Measurements from ENCODE around the gene TCERG1.

TCERG1 gene

DNA sequence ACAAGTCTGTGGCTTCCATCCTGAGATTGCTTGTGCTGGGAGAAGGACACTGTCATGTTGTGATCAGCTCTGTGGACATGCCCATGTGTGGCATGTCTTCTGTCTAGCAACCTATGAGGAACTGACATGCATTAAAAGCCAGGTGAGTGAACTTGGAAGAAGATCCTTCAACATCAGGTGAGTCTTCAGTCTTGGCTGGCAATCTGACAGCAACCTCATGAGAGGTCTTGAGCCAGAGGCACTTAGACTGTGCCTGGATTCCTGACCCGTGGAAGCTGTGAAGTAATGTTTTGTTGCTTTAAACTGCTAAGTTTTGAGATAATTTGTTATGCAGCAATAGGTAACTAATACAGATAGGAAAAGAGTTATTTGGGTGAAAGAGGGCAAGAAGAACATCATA, 6.8 kb upstream of the TCERG1 start:
- no peaks in the 10 kb centered on the region for H3K79me2 ChIP-seq
- TF ChIP-seq, protein P1, sequence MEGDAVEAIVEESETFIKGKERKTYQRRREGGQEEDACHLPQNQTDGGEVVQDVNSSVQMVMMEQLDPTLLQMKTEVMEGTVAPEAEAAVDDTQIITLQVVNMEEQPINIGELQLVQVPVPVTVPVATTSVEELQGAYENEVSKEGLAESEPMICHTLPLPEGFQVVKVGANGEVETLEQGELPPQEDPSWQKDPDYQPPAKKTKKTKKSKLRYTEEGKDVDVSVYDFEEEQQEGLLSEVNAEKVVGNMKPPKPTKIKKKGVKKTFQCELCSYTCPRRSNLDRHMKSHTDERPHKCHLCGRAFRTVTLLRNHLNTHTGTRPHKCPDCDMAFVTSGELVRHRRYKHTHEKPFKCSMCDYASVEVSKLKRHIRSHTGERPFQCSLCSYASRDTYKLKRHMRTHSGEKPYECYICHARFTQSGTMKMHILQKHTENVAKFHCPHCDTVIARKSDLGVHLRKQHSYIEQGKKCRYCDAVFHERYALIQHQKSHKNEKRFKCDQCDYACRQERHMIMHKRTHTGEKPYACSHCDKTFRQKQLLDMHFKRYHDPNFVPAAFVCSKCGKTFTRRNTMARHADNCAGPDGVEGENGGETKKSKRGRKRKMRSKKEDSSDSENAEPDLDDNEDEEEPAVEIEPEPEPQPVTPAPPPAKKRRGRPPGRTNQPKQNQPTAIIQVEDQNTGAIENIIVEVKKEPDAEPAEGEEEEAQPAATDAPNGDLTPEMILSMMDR (IDR thresholded peaks at IDR 0.05) = no peak

DNA sequence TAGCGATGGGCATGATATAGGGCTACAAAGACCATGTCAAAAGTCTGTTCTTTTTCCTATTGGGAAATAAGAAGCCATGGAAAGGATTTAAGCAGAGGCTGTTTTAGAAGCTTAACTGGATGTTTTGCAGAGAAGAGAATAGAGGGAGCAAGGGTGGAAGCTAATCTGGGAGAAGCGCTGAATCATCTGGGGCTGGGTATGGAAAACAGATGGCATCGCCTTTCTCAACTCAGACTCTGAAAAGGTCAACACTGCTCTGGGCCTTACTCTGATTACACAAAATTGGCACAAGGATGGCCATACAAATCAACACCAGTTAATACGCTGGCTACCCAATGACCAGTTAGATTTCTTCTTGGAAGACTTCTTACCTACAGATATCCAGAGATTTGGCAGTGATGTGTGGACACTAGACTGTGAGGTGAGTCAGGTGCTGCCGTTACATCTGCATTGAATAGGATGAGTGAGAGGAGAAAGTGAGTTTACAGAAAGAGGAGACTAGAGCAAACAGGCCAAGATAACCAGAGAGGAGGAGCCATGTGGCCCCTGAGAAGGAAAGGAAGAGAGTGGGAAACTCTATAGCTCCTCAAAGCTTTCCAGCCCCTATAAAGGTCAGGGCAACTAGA, 6.2 kb upstream of the TCERG1 start:
- Histone ChIP-seq H3K9me3 (ENCODE audit: control insufficient read depth, low read length) (no peaks in the 10 kb centered on the region), H3K4me2 (ENCODE audit: low read length) (no peak overlapping the region), H2AFZ (no peak overlapping the region), H3K4me3 (ENCODE audit: low read depth, low read length) (no peak overlapping the region), H3K27ac (no peak overlapping the region), H3K9ac (no peak overlapping the region), H3K36me3 (ENCODE audit: control insufficient read depth, insufficient read depth, low read length) (no peaks in the 10 kb centered on the region), H3K79me2 (no peaks in the 10 kb centered on the region), H3K27me3 (ENCODE audit: control insufficient read depth, insufficient read depth, low read length) (no peaks in the 10 kb centered on the region), H3K4me1 (no peaks in the 10 kb centered on the region)
- TF ChIP-seq, protein P1 (IDR thresholded peaks at IDR 0.05) = no peak

More for the DNA sequence above, 6.8 kb upstream of the TCERG1 start:
- H3K4me3 ChIP-seq (ENCODE audit: low read depth, low read length) = no peak overlapping the region
- no peaks in the 10 kb centered on the region for H3K4me1 ChIP-seq
- no peaks in the 10 kb centered on the region for H3K27me3 ChIP-seq (ENCODE audit: control insufficient read depth, insufficient read depth, low read length)
- no peaks in the 10 kb centered on the region for H3K9me3 ChIP-seq (ENCODE audit: control insufficient read depth, low read length)
- no peak overlapping the region for H3K4me2 ChIP-seq (ENCODE audit: low read length)
- no peaks in the 10 kb centered on the region for H3K36me3 ChIP-seq (ENCODE audit: control insufficient read depth, insufficient read depth, low read length)
- H3K27ac ChIP-seq = no peak overlapping the region
- no peak overlapping the region for H3K9ac ChIP-seq
- no peak overlapping the region for H2AFZ ChIP-seq

DNA sequence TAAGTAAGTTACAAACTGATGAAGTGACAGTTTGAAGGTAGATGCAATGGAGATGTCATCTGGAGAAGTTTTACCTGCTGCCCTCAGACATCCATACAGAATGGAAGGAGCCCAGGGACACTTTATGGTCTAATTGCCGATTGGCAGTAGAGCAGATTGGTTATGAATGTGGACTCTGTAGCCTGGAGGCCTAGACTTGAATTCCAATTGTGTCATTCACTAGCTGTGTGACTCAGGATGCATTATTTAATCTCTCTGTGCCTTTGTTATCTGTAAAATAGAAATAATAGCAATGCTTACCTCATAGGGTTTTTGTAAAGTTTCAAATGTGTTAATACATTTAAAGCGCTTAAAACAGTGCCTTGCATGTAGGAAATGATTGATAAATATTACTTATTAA, 5.2 kb upstream of the TCERG1 start:
- H3K4me1 ChIP-seq = no peaks in the 10 kb centered on the region
- no peak overlapping the region for H3K4me2 ChIP-seq (ENCODE audit: low read length)
- no peak overlapping the region for H3K27ac ChIP-seq
- TF ChIP-seq, protein P1 (IDR thresholded peaks at IDR 0.05) = no peak
- H3K9me3 ChIP-seq (ENCODE audit: control insufficient read depth, low read length) = no peaks in the 10 kb centered on the region
- H2AFZ ChIP-seq = no peak overlapping the region
- H3K9ac ChIP-seq = no peak overlapping the region
- no peaks in the 10 kb centered on the region for H3K27me3 ChIP-seq (ENCODE audit: control insufficient read depth, insufficient read depth, low read length)
- no peaks in the 10 kb centered on the region for H3K79me2 ChIP-seq
- H3K36me3 ChIP-seq (ENCODE audit: control insufficient read depth, insufficient read depth, low read length) = no peaks in the 10 kb centered on the region
- no peak overlapping the region for H3K4me3 ChIP-seq (ENCODE audit: low read depth, low read length)

DNA sequence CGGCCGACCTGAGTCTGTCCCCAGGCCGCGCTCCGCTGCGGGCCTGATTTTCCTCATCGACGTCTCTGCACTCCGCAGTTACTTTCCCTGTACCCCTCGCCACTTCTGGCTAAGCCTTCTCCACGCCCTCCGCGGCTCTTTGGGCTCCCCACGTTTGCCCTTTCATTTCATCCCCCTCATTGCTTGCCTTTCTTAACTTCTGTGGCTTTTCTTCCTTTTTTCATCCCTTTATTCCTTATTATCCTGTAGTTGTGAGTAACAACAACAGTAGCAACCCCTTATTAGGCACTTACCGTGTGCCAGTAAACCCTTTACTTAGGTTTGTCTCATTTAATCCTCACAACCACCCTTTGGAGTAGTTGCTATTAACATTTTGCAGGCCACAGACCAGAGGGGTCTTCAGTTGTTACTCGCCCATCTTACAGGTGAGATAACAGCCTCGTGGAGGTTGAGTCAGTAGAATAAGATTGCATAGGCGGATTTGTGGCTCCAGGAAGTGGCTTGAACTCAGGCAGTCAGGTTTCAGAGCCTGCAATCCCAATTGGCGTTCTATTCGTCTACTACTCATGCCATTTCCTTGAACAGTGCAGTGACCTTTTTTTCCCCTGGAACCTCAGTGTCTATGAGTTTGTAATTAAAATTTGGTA, 724 bp downstream of the TCERG1 start:
- TF ChIP-seq, protein P1 (IDR thresholded peaks at IDR 0.05) = no peak
- Histone ChIP-seq H3K4me1 (peaks cover 9% of the 10 kb centered on the region), H3K4me3 (ENCODE audit: low read depth, low read length) (peak overlapping the region; percentile 72), H3K9me3 (ENCODE audit: control insufficient read depth, low read length) (no peaks in the 10 kb centered on the region), H3K79me2 (peaks cover 39% of the 10 kb centered on the region), H3K9ac (peak overlapping the region; percentile 73), H2AFZ (peak overlapping the region; percentile 85), H3K27me3 (ENCODE audit: control insufficient read depth, insufficient read depth, low read length) (no peaks in the 10 kb centered on the region), H3K4me2 (ENCODE audit: low read length) (peak overlapping the region; percentile 97), H3K27ac (peak overlapping the region; percentile 63), H3K36me3 (ENCODE audit: control insufficient read depth, insufficient read depth, low read length) (no peaks in the 10 kb centered on the region)

All from parathyroid adenoma (tissue), 2 donors.